ENCODE data around the gene PELI3. TPM values are rescaled to one million over a fixed set of nuclear protein-coding genes. Genes with fewer than 3 reads are reported as not detected.
A peak's percentile ranks its signal among the peaks of the same experiment; 100 is the strongest.

The PELI3 gene
- polyA plus RNA-seq, 3 donors, result 11.3 to 13.2 (median 12.6) TPM

- peaks cover 0 to 20% of the 10 kb centered on the region in 2 donors for H3K36me3 ChIP-seq (replicated peaks in 1 of 2; ENCODE audit: control insufficient read depth in 1 of 2, insufficient read depth in 2 of 2, low read length in 2 of 2)
- peak overlapping the region; percentile 32 to 97 (median 90) for H3K27ac Mint-ChIP-seq
- peak overlapping the region in 1 of 2 donors; percentile 46 for H3K27ac ChIP-seq (ENCODE audit: low read depth in 1 of 2, low read length in 2 of 2)
- intact Hi-C loops (cut with micrococcal nuclease), result loop anchor here (2.0 kb wide), 2 partner anchors 14 to 28 kb away; partner anchors contain the start of genes DPP3 (in 2 of the 2) and MRPL11 (in 1 of the 2)
- H3K4me2 ChIP-seq (replicated peaks; ENCODE audit: extremely low read depth, low read length, poor library complexity, severe bottlenecking), result peak overlapping the region; percentile 87
- no peaks in the 10 kb centered on the region for H3K9me3 ChIP-seq (replicated peaks in 1 of 2; ENCODE audit: control insufficient read depth in 1 of 2, insufficient read depth in 1 of 2, low read length in 2 of 2)
- H3K9me3 Mint-ChIP-seq, result peaks cover 0 to 3% (median 0%) of the 10 kb centered on the region in 7 donors
- H3K27me3 Mint-ChIP-seq (ENCODE audit: low read depth in 3 of 3), result peaks cover 0 to 5% (median 2%) of the 10 kb centered on the region in 3 donors
- H3K4me3 Mint-ChIP-seq, result peak overlapping the region; percentile 88 to 91
- peaks cover 19 to 34% of the 10 kb centered on the region in 2 donors for H3K4me1 ChIP-seq (ENCODE audit: control insufficient read depth in 1 of 2, insufficient read depth in 2 of 2, low read length in 2 of 2)
- peak overlapping the region; percentile 49 for H2AFZ ChIP-seq (ENCODE audit: insufficient read depth, low read depth, low read length, poor library complexity, severe bottlenecking)
- H3K79me2 ChIP-seq (ENCODE audit: insufficient read depth, low read length), result no peaks in the 10 kb centered on the region
- peaks cover 18 to 29% of the 10 kb centered on the region in 2 donors for H3K36me3 Mint-ChIP-seq
- peak; percentile 53 for TF ChIP-seq CTCF (IDR thresholded peaks at IDR 0.05)
- WGBS (ENCODE audit: insufficient coverage), result 1% methylated on average over 68 of the region's 72 CpGs
- no peaks in the 10 kb centered on the region for H3K27me3 ChIP-seq (ENCODE audit: control insufficient read depth in 2 of 2, insufficient read depth in 2 of 2, low read length in 2 of 2)
- DNase-seq, result no peak
- H3K4me1 Mint-ChIP-seq, result peaks cover 32% of the 10 kb centered on the region
- H3K4me3 ChIP-seq (replicated peaks in 1 of 3; ENCODE audit: low read depth in 2 of 3, low read length in 3 of 3), result peak overlapping the region; percentile 44 to 86 (median 60)
- H3K9ac ChIP-seq (ENCODE audit: insufficient read depth, low read length, poor library complexity, severe bottlenecking), result peak overlapping the region; percentile 61
- peaks cover 22% of the 10 kb centered on the region for H4K20me1 ChIP-seq (ENCODE audit: insufficient read depth, low read length)
These were observed 442 bp downstream of the PELI3 start for GRCh38 chr11:66467034-66467659.

- WGBS (ENCODE audit: insufficient coverage), result 67% methylated on average over 2 of the region's 6 CpGs
- intact Hi-C loops (cut with micrococcal nuclease), result loop anchor here (2.0 kb wide), 2 partner anchors 13 to 29 kb away; partner anchors contain the start of genes DPP3 (in 2 of the 2) and MRPL11 (in 1 of the 2)
- Histone ChIP-seq H3K27me3 (ENCODE audit: control insufficient read depth in 2 of 2, insufficient read depth in 2 of 2, low read length in 2 of 2) (no peaks in the 10 kb centered on the region), H3K9ac (ENCODE audit: insufficient read depth, low read length, poor library complexity, severe bottlenecking) (peak overlapping the region; percentile 61), H4K20me1 (ENCODE audit: insufficient read depth, low read length) (peaks cover 22% of the 10 kb centered on the region), H3K79me2 (ENCODE audit: insufficient read depth, low read length) (no peaks in the 10 kb centered on the region), H3K4me3 (replicated peaks in 1 of 3; ENCODE audit: low read depth in 2 of 3, low read length in 3 of 3) (peak overlapping the region; percentile 44 to 86 (median 60)), H3K4me2 (replicated peaks; ENCODE audit: extremely low read depth, low read length, poor library complexity, severe bottlenecking) (peak overlapping the region; percentile 87), H3K36me3 (replicated peaks in 1 of 2; ENCODE audit: control insufficient read depth in 1 of 2, insufficient read depth in 2 of 2, low read length in 2 of 2) (peaks cover 0 to 26% of the 10 kb centered on the region in 2 donors), H3K9me3 (replicated peaks in 1 of 2; ENCODE audit: control insufficient read depth in 1 of 2, insufficient read depth in 1 of 2, low read length in 2 of 2) (no peaks in the 10 kb centered on the region), H3K4me1 (ENCODE audit: control insufficient read depth in 1 of 2, insufficient read depth in 2 of 2, low read length in 2 of 2) (peaks cover 19 to 28% of the 10 kb centered on the region in 2 donors), H3K27ac (ENCODE audit: low read depth in 1 of 2, low read length in 2 of 2) (peak overlapping the region in 1 of 2 donors; percentile 46), H2AFZ (ENCODE audit: insufficient read depth, low read depth, low read length, poor library complexity, severe bottlenecking) (peak overlapping the region; percentile 49)
- DNase-seq, result peak; percentile 70 to 75 (median 74)
- Mint-ChIP-seq H3K27me3 (ENCODE audit: low read depth in 3 of 3) (peaks cover 0 to 5% (median 2%) of the 10 kb centered on the region in 3 donors), H3K9me3 (peaks cover 0 to 2% (median 0%) of the 10 kb centered on the region in 7 donors), H3K27ac (peak overlapping the region; percentile 32 to 97 (median 90)), H3K4me1 (peaks cover 29% of the 10 kb centered on the region), H3K4me3 (peak overlapping the region; percentile 88 to 91), H3K36me3 (peaks cover 23 to 34% of the 10 kb centered on the region in 2 donors)
- TF ChIP-seq CTCF (IDR thresholded peaks at IDR 0.05), result no peak
These were observed 1.1 kb downstream of the PELI3 start for GRCh38 chr11:66467756-66468155.
